Measurements from ENCODE around the gene ZMIZ1.

DNA sequence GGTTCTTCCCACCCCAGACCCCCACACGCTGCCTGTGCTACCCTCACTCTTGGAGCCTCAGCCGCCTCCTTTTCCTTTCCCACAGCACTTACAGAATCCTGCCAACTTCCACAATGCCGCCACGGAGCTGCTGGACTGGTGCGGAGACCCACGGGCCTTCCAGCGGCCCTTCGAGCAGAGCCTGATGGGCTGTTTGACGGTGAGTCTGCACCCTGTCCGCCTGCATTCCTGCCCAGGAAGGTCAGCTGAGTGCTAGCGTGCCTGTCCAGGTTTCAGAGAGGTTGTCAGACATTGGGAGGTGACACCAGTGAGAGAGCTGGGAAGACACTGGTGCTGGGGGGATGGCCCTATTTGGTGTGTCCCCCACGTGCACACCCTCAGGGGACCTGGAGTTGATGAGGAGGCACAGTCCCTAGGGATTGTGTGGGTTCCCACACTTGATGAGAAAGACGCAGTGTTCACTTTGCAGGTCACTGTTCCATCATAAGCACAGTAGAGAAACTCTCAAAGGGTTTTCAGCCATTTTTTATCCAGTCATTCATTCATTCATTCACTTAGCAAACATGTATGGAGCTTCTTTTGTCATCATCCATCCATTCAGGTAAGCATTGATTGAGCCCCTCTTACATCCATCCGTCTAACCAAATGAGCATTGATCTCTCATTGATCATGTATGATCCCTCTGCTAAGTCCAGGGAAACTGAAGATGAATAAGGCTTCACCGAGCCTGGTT, 139.7 kb downstream of the ZMIZ1 start:
- no peak for TF ChIP-seq ZBTB33 (IDR thresholded peaks at IDR 0.05; ENCODE audit: extremely low read depth, insufficient replicate concordance, low read length)
- no peak for TF ChIP-seq POLR2AphosphoS5 (IDR thresholded peaks at IDR 0.05; ENCODE audit: low read depth, low read length)
- no peak for TF ChIP-seq POLR2A (IDR thresholded peaks at IDR 0.05; ENCODE audit: borderline replicate concordance, extremely low read depth, insufficient read depth, insufficient read length)
- TF ChIP-seq, protein P1, sequence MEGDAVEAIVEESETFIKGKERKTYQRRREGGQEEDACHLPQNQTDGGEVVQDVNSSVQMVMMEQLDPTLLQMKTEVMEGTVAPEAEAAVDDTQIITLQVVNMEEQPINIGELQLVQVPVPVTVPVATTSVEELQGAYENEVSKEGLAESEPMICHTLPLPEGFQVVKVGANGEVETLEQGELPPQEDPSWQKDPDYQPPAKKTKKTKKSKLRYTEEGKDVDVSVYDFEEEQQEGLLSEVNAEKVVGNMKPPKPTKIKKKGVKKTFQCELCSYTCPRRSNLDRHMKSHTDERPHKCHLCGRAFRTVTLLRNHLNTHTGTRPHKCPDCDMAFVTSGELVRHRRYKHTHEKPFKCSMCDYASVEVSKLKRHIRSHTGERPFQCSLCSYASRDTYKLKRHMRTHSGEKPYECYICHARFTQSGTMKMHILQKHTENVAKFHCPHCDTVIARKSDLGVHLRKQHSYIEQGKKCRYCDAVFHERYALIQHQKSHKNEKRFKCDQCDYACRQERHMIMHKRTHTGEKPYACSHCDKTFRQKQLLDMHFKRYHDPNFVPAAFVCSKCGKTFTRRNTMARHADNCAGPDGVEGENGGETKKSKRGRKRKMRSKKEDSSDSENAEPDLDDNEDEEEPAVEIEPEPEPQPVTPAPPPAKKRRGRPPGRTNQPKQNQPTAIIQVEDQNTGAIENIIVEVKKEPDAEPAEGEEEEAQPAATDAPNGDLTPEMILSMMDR (IDR thresholded peaks at IDR 0.05 in 2 of 3, conservative IDR thresholded peaks at IDR 0.05 in 1 of 3; ENCODE audit: borderline replicate concordance in 1 of 3, insufficient read depth in 1 of 3, low read depth in 2 of 3, low read length in 2 of 3) = no peak
- TF ChIP-seq SRF (IDR thresholded peaks at IDR 0.05; ENCODE audit: low read depth) = no peak
- TF ChIP-seq ZNF274 (IDR thresholded peaks at IDR 0.05; ENCODE audit: low read depth, low read length) = no peak
- TF ChIP-seq REST (IDR thresholded peaks at IDR 0.05; ENCODE audit: low read depth) = no peak
- TF ChIP-seq EZH2 (IDR thresholded peaks at IDR 0.05) = no peak
- TF ChIP-seq EGR1 (IDR thresholded peaks at IDR 0.05; ENCODE audit: low read depth) = no peak
- no peak for TF ChIP-seq SIN3A (IDR thresholded peaks at IDR 0.05; ENCODE audit: low read depth)
